Measurements from ENCODE around the gene TGFBR2. TPM values are rescaled to one million over a fixed set of nuclear protein-coding genes. Genes with fewer than 3 reads are reported as not detected.

The TGFBR2 gene
- total RNA-seq, 1 experiment from 2014 or later: 16.1 TPM

- Histone ChIP-seq H3K4me1 (ENCODE audit: insufficient read depth, low read length, poor library complexity, severe bottlenecking) (peaks cover 14% of the 10 kb centered on the region), H3K36me3 (ENCODE audit: insufficient read depth, low read length, poor library complexity, severe bottlenecking) (peaks cover 25% of the 10 kb centered on the region), H3K4me3 (ENCODE audit: low read depth, low read length, poor library complexity, severe bottlenecking) (no peak overlapping the region), H3K27ac (ENCODE audit: low read depth, low read length, poor library complexity, severe bottlenecking) (no peak overlapping the region), H3K9me3 (ENCODE audit: low read depth, low read length, poor library complexity, severe bottlenecking) (no peaks in the 10 kb centered on the region), H3K27me3 (replicated peaks; ENCODE audit: insufficient read depth, low read depth, low read length, poor library complexity) (no peaks in the 10 kb centered on the region)
- TF ChIP-seq CTCF (conservative IDR thresholded peaks at IDR 0.05; ENCODE audit: low read depth, low read length) (no peak), EZH2 (IDR thresholded peaks at IDR 0.05; ENCODE audit: borderline replicate concordance, low read depth, low read length, poor library complexity, severe bottlenecking) (no peak)
- CTCF ChIA-PET: no interaction called here
- POLR2A ChIA-PET (ENCODE audit: low non-redundant PET): no interaction called here
- DNase-seq (ENCODE audit: low spot score): no peak
- no TSS peak for BruUV-seq (replicated peaks)
- intact Hi-C loops (cut with micrococcal nuclease; ENCODE audit: unreplicated experiment): no loop called here
Observed at GRCh38 chr3:30675774-30676173, 69.4 kb downstream of the TGFBR2 start.

GRCh38 chr3:30676424-30677346 is 70.3 kb downstream of the TGFBR2 start:
- Histone ChIP-seq H3K4me1 (ENCODE audit: insufficient read depth, low read length, poor library complexity, severe bottlenecking) (peaks cover 24% of the 10 kb centered on the region), H3K4me3 (ENCODE audit: low read depth, low read length, poor library complexity, severe bottlenecking) (no peak overlapping the region), H3K27me3 (replicated peaks; ENCODE audit: insufficient read depth, low read depth, low read length, poor library complexity) (no peaks in the 10 kb centered on the region), H3K9me3 (ENCODE audit: low read depth, low read length, poor library complexity, severe bottlenecking) (no peaks in the 10 kb centered on the region), H3K27ac (ENCODE audit: low read depth, low read length, poor library complexity, severe bottlenecking) (no peak overlapping the region), H3K36me3 (ENCODE audit: insufficient read depth, low read length, poor library complexity, severe bottlenecking) (peaks cover 19% of the 10 kb centered on the region)
- no peak for TF ChIP-seq CTCF (conservative IDR thresholded peaks at IDR 0.05; ENCODE audit: low read depth, low read length)
- TF ChIP-seq EZH2 (IDR thresholded peaks at IDR 0.05; ENCODE audit: borderline replicate concordance, low read depth, low read length, poor library complexity, severe bottlenecking): no peak
- no peak for DNase-seq (ENCODE audit: low spot score)
- BruUV-seq (replicated peaks): no TSS peak
- ChIA-PET POLR2A (ENCODE audit: low non-redundant PET) (no interaction called here), CTCF (no interaction called here)
- intact Hi-C loops (cut with micrococcal nuclease; ENCODE audit: unreplicated experiment): no loop called here

- ChIA-PET CTCF (no interaction called here), POLR2A (ENCODE audit: low non-redundant PET) (no interaction called here)
- Histone ChIP-seq H3K27ac (ENCODE audit: low read depth, low read length, poor library complexity, severe bottlenecking) (no peak overlapping the region), H3K9me3 (ENCODE audit: low read depth, low read length, poor library complexity, severe bottlenecking) (no peaks in the 10 kb centered on the region), H3K36me3 (ENCODE audit: insufficient read depth, low read length, poor library complexity, severe bottlenecking) (peaks cover 17% of the 10 kb centered on the region), H3K4me1 (ENCODE audit: insufficient read depth, low read length, poor library complexity, severe bottlenecking) (peaks cover 30% of the 10 kb centered on the region), H3K27me3 (replicated peaks; ENCODE audit: insufficient read depth, low read depth, low read length, poor library complexity) (no peaks in the 10 kb centered on the region), H3K4me3 (ENCODE audit: low read depth, low read length, poor library complexity, severe bottlenecking) (no peak overlapping the region)
- intact Hi-C loops (cut with micrococcal nuclease; ENCODE audit: unreplicated experiment): no loop called here
- TF ChIP-seq EZH2 (IDR thresholded peaks at IDR 0.05; ENCODE audit: borderline replicate concordance, low read depth, low read length, poor library complexity, severe bottlenecking) (no peak), CTCF (conservative IDR thresholded peaks at IDR 0.05; ENCODE audit: low read depth, low read length) (no peak)
- BruUV-seq (replicated peaks): no TSS peak
- DNase-seq (ENCODE audit: low spot score): no peak
Observed at GRCh38 chr3:30677347-30677685, 70.9 kb downstream of the TGFBR2 start.
